Gastrocnemius medialis (tissue), 4 donors: ENCODE results near the gene GSTT2.

Experiments
- POLR2A ChIP-seq, 2 donors: fragments of 450-650 bp; IDR thresholded peaks; one replicate each; pipeline ENCODE4 v1.6.1; 2017; ENCODE audit warnings: antibody characterized with exemption in 2 of 2, mild to moderate bottlenecking in 2 of 2, moderate library complexity in 2 of 2
- TF ChIP-seq, protein P1 (sequence below), 5 experiments: fragments of 450-650 bp in 3 of 5; fragments of 200-600 bp in 2 of 5; sonication (generic) in 2 of 5; IDR thresholded peaks in 4 of 5; conservative IDR thresholded peaks in 1 of 5; 1 replicate in 4 of 5; 2 replicates in 1 of 5; pipeline ENCODE4 v1.5.1; 2016 to 2019; ENCODE audit warnings: antibody characterized with exemption in 5 of 5, mild to moderate bottlenecking in 3 of 5, moderate library complexity in 3 of 5

DNA sequence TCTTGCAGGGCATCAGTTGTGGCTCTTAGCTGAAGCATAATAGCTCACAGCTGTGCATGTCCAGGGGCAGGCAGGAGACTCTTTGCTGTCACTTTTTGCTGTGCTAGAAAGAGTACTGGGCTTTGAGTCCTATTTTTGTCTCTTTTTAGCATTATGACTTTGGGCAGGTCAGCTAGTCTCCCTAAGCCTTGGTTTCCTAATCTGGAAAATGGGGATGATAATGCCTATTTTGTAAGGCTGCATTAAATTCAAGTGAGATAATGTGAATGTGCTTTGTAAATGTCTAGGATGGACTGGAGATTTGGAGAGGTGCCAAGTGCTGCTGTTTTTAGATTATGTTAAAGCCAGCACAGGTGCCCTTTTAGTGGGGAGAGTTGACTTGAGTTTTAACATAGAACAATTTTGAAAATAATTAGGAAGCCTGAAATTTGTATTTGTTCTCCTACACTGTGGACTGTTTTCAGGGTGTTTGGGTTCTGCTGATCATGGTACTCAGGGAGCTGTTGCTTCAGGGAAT lies 50.3 kb downstream of the GSTT2 start:
- TF ChIP-seq, protein P1, sequence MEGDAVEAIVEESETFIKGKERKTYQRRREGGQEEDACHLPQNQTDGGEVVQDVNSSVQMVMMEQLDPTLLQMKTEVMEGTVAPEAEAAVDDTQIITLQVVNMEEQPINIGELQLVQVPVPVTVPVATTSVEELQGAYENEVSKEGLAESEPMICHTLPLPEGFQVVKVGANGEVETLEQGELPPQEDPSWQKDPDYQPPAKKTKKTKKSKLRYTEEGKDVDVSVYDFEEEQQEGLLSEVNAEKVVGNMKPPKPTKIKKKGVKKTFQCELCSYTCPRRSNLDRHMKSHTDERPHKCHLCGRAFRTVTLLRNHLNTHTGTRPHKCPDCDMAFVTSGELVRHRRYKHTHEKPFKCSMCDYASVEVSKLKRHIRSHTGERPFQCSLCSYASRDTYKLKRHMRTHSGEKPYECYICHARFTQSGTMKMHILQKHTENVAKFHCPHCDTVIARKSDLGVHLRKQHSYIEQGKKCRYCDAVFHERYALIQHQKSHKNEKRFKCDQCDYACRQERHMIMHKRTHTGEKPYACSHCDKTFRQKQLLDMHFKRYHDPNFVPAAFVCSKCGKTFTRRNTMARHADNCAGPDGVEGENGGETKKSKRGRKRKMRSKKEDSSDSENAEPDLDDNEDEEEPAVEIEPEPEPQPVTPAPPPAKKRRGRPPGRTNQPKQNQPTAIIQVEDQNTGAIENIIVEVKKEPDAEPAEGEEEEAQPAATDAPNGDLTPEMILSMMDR (IDR thresholded peaks at IDR 0.05 in 4 of 5, conservative IDR thresholded peaks at IDR 0.05 in 1 of 5), result no peak
- TF ChIP-seq POLR2A (IDR thresholded peaks at IDR 0.05), result no peak
